GM23338 (cell line): ENCODE results near the gene MAP2K6. TPM values are rescaled to one million over a fixed set of nuclear protein-coding genes. Genes with fewer than 3 reads are reported as not detected.

Experiments used
- ATAC-seq: fragments of 200-7000 bp; cut with Tn5 transposase; 3 replicates; pipeline ENCODE4 v1.9.1; 2020
- DNase-seq: peaks from one replicate; pipeline ENCODE4 v3.0.0-alpha.2; 2015; ENCODE audit warnings: low spot score
- H2AFZ ChIP-seq: fragments of 200-600 bp; sonication (generic); 2 replicates; pipeline ENCODE4 v1.8.0; 2016; ENCODE audit warnings: antibody characterized with exemption, mild to moderate bottlenecking, moderate library complexity
- H3F3A ChIP-seq: fragments of 200-600 bp; sonication (generic); replicated peaks from 2 replicates; pipeline ENCODE4 v1.8.0; 2017; ENCODE audit warnings: antibody characterized with exemption, mixed run types, low read depth
- H3K27ac ChIP-seq: fragments of 200-600 bp; sonication (generic); 2 replicates; pipeline ENCODE4 v1.6.1; 2016; ENCODE audit warnings: low read depth
- H3K27me3 ChIP-seq: fragments of 200-600 bp; sonication (generic); 2 replicates; pipeline ENCODE4 v1.8.0; 2016; ENCODE audit warnings: mild to moderate bottlenecking, mixed run types, moderate library complexity; ENCODE audit not compliant: insufficient read depth
- H3K36me3 ChIP-seq: fragments of 200-600 bp; sonication (generic); 2 replicates; pipeline ENCODE4 v1.8.0; 2016; ENCODE audit warnings: mild to moderate bottlenecking; ENCODE audit not compliant: insufficient read depth
- H3K4me1 ChIP-seq: fragments of 200-600 bp; sonication (generic); 2 replicates; pipeline ENCODE4 v1.8.0; 2016; ENCODE audit warnings: mild to moderate bottlenecking, moderate library complexity; ENCODE audit not compliant: insufficient read depth
- H3K4me2 ChIP-seq: fragments of 200-600 bp; sonication (generic); 2 replicates; pipeline ENCODE4 v1.7.1; 2017; ENCODE audit warnings: mixed run types
- H3K4me3 ChIP-seq: fragments of 200-600 bp; sonication (generic); 2 replicates; pipeline ENCODE4 v1.6.1; 2016; ENCODE audit warnings: mixed run types
- H3K79me2 ChIP-seq: fragments of 200-600 bp; sonication (generic); replicated peaks from 2 replicates; pipeline ENCODE4 v1.8.0; 2017; ENCODE audit warnings: mild to moderate bottlenecking; ENCODE audit not compliant: insufficient read depth
- H3K9me2 ChIP-seq: fragments of 200-600 bp; sonication (generic); 2 replicates; pipeline ENCODE4 v1.8.0; 2017; ENCODE audit not compliant: insufficient read depth
- H4K20me1 ChIP-seq: fragments of 200-600 bp; sonication (generic); replicated peaks from 2 replicates; pipeline ENCODE4 v1.8.0; 2017; ENCODE audit warnings: mild to moderate bottlenecking; ENCODE audit not compliant: insufficient read depth
- H3K27ac Mint-ChIP-seq: 2 replicates; pipeline ENCODE4 v1.8.0; 2020; ENCODE audit warnings: inconsistent platforms, mild to moderate bottlenecking, moderate library complexity, mixed read lengths
- H3K27me3 Mint-ChIP-seq: 3 replicates; pipeline ENCODE4 v1.8.0; 2022; ENCODE audit warnings: low read depth, mild to moderate bottlenecking, moderate library complexity, mixed read lengths, inconsistent platforms; ENCODE audit not compliant: insufficient read depth, poor library complexity
- H3K36me3 Mint-ChIP-seq: 3 replicates; pipeline ENCODE4 v1.8.0; 2021; ENCODE audit warnings: low read depth, mild to moderate bottlenecking, inconsistent platforms, moderate library complexity, mixed read lengths
- H3K4me1 Mint-ChIP-seq: 3 replicates; pipeline ENCODE4 v1.8.0; 2020; ENCODE audit warnings: mild to moderate bottlenecking, inconsistent platforms, mixed read lengths
- H3K4me3 Mint-ChIP-seq: 3 replicates; pipeline ENCODE4 v1.8.0; 2021; ENCODE audit warnings: moderate library complexity, mild to moderate bottlenecking, inconsistent platforms, mixed read lengths
- H3K9me3 Mint-ChIP-seq: 3 replicates; pipeline ENCODE4 v1.8.0; 2020; ENCODE audit warnings: moderate library complexity, mild to moderate bottlenecking, inconsistent platforms, mixed read lengths
- EZH2 ChIP-seq: fragments of 200-600 bp; sonication (generic); IDR thresholded peaks from one replicate; pipeline ENCODE4 v1.8.0; 2017; ENCODE audit warnings: antibody characterized with exemption, mild to moderate bottlenecking, low read depth; ENCODE audit not compliant: unreplicated experiment
- EZH2phosphoT487 ChIP-seq: fragments of 200-600 bp; sonication (generic); IDR thresholded peaks from one replicate; pipeline ENCODE4 v1.8.1; 2018; ENCODE audit warnings: antibody characterized with exemption; ENCODE audit not compliant: unreplicated experiment
- JUNB ChIP-seq: IDR thresholded peaks from one replicate; pipeline ENCODE4 v1.6.1; 2016; ENCODE audit warnings: antibody characterized with exemption; ENCODE audit not compliant: unreplicated experiment
- NANOG ChIP-seq: IDR thresholded peaks from 2 replicates; pipeline ENCODE4 v1.6.1; 2016; ENCODE audit warnings: antibody characterized with exemption, borderline replicate concordance
- POLR2AphosphoS5 ChIP-seq: IDR thresholded peaks from 2 replicates; pipeline ENCODE4 v1.6.1; 2016; ENCODE audit warnings: antibody characterized with exemption, low read depth
- STAT1 ChIP-seq: IDR thresholded peaks from one replicate; pipeline ENCODE4 v1.6.1; 2016; ENCODE audit warnings: antibody characterized with exemption; ENCODE audit not compliant: unreplicated experiment
- ZNF114 ChIP-seq: fragments of 250-450 bp; sonication (Bioruptor Pico); IDR thresholded peaks from 2 replicates; pipeline ENCODE4 v1.5.0; 2020; ENCODE audit warnings: mild to moderate bottlenecking, moderate library complexity
- ZNF331 ChIP-seq: fragments of 250-450 bp; sonication (Bioruptor Pico); IDR thresholded peaks from 2 replicates; pipeline ENCODE4 v1.5.0; 2020; ENCODE audit warnings: low read depth, mild to moderate bottlenecking, moderate library complexity
- polyA plus RNA-seq: library from polyadenylated mRNA; unstranded; fragments of >200 nt; fragmentation: Nextera tagmentation; extraction: Ambion mirVana; gene quantifications from 2 replicates; pipeline ENCODE4 v1.2.1, GENCODE V29; 2016
- total RNA-seq: library from RNA; depleted of rRNA; stranded (reverse); fragments of >200 nt; shearing (Covaris generic); gene quantifications from 2 replicates; pipeline ENCODE4 v1.2.3, GENCODE V29; 2014
- TF ChIP-seq, protein P1 (sequence below): IDR thresholded peaks from one replicate; pipeline ENCODE4 v1.6.1; 2018; ENCODE audit warnings: antibody characterized with exemption; ENCODE audit not compliant: unreplicated experiment
- TF ChIP-seq, protein P2 (sequence below): IDR thresholded peaks from 2 replicates; pipeline ENCODE4 v1.6.1; 2016; ENCODE audit warnings: antibody characterized with exemption
- TF ChIP-seq, protein P3 (sequence below), 2 experiments: fragments of 200-600 bp in 1 of 2; sonication (generic) in 1 of 2; conservative IDR thresholded peaks; 2 replicates each; pipeline versions ENCODE4 v1.5.1 to v1.6.1; 2016 to 2017; ENCODE audit warnings: antibody characterized with exemption in 2 of 2, low read depth in 2 of 2, mild to moderate bottlenecking in 2 of 2, moderate library complexity in 1 of 2

MAP2K6 gene
- total and polyA plus RNA-seq, 2 experiments from 2014 or later = 26.3 to 31.1 TPM

DNA sequence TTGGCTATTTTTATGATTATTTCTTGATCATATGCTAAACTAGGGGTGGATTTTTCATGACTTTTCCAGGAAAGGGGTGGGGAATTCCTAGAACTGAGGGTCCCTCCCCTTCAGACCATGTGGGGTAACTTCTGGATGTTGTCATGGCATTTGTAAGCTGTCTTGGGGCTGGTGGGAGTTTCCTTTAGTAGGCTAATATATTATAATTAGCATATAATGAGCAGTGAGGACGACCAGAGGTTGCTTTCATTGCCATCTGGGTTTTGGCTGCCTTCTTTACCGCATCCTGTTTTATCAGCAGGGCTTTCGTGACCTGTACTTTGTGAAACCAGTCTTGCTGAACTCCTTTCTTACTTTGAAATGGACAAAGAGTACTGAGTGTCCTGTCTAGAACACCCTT is 47.2 kb upstream of the MAP2K6 start:
- Histone ChIP-seq H3K27me3 (no peaks in the 10 kb centered on the region), H3F3A (no peaks in the 10 kb centered on the region), H3K27ac (no peak overlapping the region), H3K79me2 (no peaks in the 10 kb centered on the region), H3K4me2 (no peak overlapping the region), H2AFZ (no peak overlapping the region), H3K9me2 (no peaks in the 10 kb centered on the region), H4K20me1 (no peaks in the 10 kb centered on the region), H3K4me1 (peaks cover 11% of the 10 kb centered on the region), H3K4me3 (no peak overlapping the region), H3K36me3 (no peaks in the 10 kb centered on the region)
- ATAC-seq (no peak), DNase-seq (no peak)
- H3K9me3 Mint-ChIP-seq = no peaks in the 10 kb centered on the region
- H3K27ac Mint-ChIP-seq = no peak overlapping the region
- no peaks in the 10 kb centered on the region for H3K36me3 Mint-ChIP-seq
- H3K4me1 Mint-ChIP-seq = peaks cover 9% of the 10 kb centered on the region; the same call in 2 of the 3 replicates
- peaks cover 2% of the 10 kb centered on the region for H3K27me3 Mint-ChIP-seq
- TF ChIP-seq POLR2AphosphoS5 (no peak), ZNF114 (CRISPR knock-in tag) (no peak), STAT1 (no peak), JUNB (no peak), EZH2phosphoT487 (no peak), NANOG (no peak), ZNF331 (CRISPR knock-in tag) (no peak), EZH2 (no peak)
- TF ChIP-seq, protein P1, sequence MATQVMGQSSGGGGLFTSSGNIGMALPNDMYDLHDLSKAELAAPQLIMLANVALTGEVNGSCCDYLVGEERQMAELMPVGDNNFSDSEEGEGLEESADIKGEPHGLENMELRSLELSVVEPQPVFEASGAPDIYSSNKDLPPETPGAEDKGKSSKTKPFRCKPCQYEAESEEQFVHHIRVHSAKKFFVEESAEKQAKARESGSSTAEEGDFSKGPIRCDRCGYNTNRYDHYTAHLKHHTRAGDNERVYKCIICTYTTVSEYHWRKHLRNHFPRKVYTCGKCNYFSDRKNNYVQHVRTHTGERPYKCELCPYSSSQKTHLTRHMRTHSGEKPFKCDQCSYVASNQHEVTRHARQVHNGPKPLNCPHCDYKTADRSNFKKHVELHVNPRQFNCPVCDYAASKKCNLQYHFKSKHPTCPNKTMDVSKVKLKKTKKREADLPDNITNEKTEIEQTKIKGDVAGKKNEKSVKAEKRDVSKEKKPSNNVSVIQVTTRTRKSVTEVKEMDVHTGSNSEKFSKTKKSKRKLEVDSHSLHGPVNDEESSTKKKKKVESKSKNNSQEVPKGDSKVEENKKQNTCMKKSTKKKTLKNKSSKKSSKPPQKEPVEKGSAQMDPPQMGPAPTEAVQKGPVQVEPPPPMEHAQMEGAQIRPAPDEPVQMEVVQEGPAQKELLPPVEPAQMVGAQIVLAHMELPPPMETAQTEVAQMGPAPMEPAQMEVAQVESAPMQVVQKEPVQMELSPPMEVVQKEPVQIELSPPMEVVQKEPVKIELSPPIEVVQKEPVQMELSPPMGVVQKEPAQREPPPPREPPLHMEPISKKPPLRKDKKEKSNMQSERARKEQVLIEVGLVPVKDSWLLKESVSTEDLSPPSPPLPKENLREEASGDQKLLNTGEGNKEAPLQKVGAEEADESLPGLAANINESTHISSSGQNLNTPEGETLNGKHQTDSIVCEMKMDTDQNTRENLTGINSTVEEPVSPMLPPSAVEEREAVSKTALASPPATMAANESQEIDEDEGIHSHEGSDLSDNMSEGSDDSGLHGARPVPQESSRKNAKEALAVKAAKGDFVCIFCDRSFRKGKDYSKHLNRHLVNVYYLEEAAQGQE = no peak
- TF ChIP-seq, protein P2, sequence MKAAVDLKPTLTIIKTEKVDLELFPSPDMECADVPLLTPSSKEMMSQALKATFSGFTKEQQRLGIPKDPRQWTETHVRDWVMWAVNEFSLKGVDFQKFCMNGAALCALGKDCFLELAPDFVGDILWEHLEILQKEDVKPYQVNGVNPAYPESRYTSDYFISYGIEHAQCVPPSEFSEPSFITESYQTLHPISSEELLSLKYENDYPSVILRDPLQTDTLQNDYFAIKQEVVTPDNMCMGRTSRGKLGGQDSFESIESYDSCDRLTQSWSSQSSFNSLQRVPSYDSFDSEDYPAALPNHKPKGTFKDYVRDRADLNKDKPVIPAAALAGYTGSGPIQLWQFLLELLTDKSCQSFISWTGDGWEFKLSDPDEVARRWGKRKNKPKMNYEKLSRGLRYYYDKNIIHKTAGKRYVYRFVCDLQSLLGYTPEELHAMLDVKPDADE = no peak
- TF ChIP-seq, protein P3, sequence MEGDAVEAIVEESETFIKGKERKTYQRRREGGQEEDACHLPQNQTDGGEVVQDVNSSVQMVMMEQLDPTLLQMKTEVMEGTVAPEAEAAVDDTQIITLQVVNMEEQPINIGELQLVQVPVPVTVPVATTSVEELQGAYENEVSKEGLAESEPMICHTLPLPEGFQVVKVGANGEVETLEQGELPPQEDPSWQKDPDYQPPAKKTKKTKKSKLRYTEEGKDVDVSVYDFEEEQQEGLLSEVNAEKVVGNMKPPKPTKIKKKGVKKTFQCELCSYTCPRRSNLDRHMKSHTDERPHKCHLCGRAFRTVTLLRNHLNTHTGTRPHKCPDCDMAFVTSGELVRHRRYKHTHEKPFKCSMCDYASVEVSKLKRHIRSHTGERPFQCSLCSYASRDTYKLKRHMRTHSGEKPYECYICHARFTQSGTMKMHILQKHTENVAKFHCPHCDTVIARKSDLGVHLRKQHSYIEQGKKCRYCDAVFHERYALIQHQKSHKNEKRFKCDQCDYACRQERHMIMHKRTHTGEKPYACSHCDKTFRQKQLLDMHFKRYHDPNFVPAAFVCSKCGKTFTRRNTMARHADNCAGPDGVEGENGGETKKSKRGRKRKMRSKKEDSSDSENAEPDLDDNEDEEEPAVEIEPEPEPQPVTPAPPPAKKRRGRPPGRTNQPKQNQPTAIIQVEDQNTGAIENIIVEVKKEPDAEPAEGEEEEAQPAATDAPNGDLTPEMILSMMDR (conservative IDR thresholded peaks at IDR 0.05; ENCODE audit: low read depth in 2 of 2) = no peak
- no peak overlapping the region for H3K4me3 Mint-ChIP-seq
